Endothelial cell (in vitro differentiated cells): ENCODE results near the gene KCTD20. TPM values are rescaled to one million over a fixed set of nuclear protein-coding genes. Genes with fewer than 3 reads are reported as not detected.

Source experiments
- DNase-seq: peaks from one replicate; pipeline ENCODE4 v3.0.0; 2021; ENCODE audit warnings: low spot score
- H3K27ac Mint-ChIP-seq: one replicate; pipeline ENCODE4 v1.8.0; 2021; ENCODE audit warnings: mixed read lengths, inconsistent platforms; ENCODE audit not compliant: unreplicated experiment
- H3K27me3 Mint-ChIP-seq: one replicate; pipeline ENCODE4 v1.8.0; 2021; ENCODE audit warnings: mild to moderate bottlenecking, moderate library complexity, mixed read lengths, inconsistent platforms; ENCODE audit not compliant: unreplicated experiment
- H3K36me3 Mint-ChIP-seq: one replicate; pipeline ENCODE4 v1.8.0; 2021; ENCODE audit warnings: mild to moderate bottlenecking, low read depth, mixed read lengths, inconsistent platforms; ENCODE audit not compliant: unreplicated experiment
- H3K4me1 Mint-ChIP-seq: one replicate; pipeline ENCODE4 v1.8.0; 2021; ENCODE audit warnings: mild to moderate bottlenecking, mixed read lengths, inconsistent platforms; ENCODE audit not compliant: unreplicated experiment
- H3K4me3 Mint-ChIP-seq: one replicate; pipeline ENCODE4 v1.8.0; 2021; ENCODE audit warnings: mild to moderate bottlenecking, mixed read lengths, inconsistent platforms; ENCODE audit not compliant: unreplicated experiment
- H3K9me3 Mint-ChIP-seq: one replicate; pipeline ENCODE4 v1.8.0; 2021; ENCODE audit warnings: mixed read lengths, inconsistent platforms; ENCODE audit not compliant: unreplicated experiment
- CTCF ChIP-seq: fragments of 200-600 bp; sonication (generic); IDR thresholded peaks from one replicate; pipeline ENCODE4 v1.5.0; 2021; ENCODE audit warnings: antibody characterized with exemption; ENCODE audit not compliant: unreplicated experiment
- total RNA-seq: library from RNA; stranded (reverse); fragmentation: NEBNext Ultra II Directional; extraction: Animal tissue kit (Norgen Biotek cat#: 25700); gene quantifications from one replicate; pipeline ENCODE4 v1.2.1, GENCODE V29; 2021; ENCODE audit not compliant: unreplicated experiment

Gene KCTD20
- total RNA-seq, 1 donor from 2014 or later, result 43.0 TPM

DNA sequence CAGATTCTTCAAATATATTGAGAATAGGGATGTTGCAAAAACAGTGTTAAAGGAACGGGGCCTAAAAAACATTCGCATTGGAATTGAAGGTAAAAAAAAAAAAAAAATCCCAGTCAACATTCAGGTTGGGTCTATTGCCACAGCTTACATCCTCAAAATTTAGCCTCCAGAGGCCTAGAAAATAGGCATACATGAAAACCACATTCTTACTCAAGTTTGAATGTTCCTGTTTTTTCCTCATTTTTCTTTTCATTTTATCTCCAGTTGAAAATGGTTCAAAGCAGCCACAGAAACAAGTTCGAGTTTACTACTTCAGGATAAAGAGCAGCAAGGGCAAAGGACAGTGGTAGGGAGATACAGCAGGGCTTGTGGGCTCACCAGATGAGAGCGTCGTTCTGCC is 41.9 kb downstream of the KCTD20 start:
- H3K4me3 Mint-ChIP-seq, result peak overlapping the region; percentile 15
- DNase-seq, result no peak
- H3K36me3 Mint-ChIP-seq, result peaks cover 24% of the 10 kb centered on the region
- no peaks in the 10 kb centered on the region for H3K27me3 Mint-ChIP-seq
- peaks cover 2% of the 10 kb centered on the region for H3K4me1 Mint-ChIP-seq
- no peak overlapping the region for H3K27ac Mint-ChIP-seq
- H3K9me3 Mint-ChIP-seq, result no peaks in the 10 kb centered on the region
- no peak for TF ChIP-seq CTCF

DNA sequence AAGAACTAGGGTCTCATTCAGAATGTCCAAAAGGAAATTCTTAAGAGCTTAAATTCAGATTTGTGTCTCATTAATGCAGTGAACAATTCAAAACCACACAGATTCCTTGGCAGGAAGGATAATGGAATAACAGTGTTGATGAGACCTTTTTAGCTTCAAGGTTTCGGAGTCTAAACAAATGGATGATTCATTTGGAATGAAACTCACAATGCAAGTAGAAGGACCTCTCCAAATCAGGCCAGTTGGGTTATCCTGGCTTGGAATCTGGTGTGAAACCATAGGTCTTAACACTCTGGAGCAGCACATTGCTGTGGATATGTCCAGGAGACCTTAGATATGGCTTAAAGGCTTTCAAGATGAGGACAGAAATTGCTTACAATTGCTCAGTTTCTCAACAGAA is 44.9 kb downstream of the KCTD20 start:
- no peaks in the 10 kb centered on the region for H3K9me3 Mint-ChIP-seq
- no peak overlapping the region for H3K4me3 Mint-ChIP-seq
- H3K27ac Mint-ChIP-seq, result no peak overlapping the region
- H3K4me1 Mint-ChIP-seq, result peaks cover 2% of the 10 kb centered on the region
- DNase-seq, result no peak
- no peaks in the 10 kb centered on the region for H3K27me3 Mint-ChIP-seq
- peaks cover 16% of the 10 kb centered on the region for H3K36me3 Mint-ChIP-seq
- no peak for TF ChIP-seq CTCF

- no peak overlapping the region for H3K4me3 Mint-ChIP-seq
- no peak overlapping the region for H3K27ac Mint-ChIP-seq
- no peaks in the 10 kb centered on the region for H3K27me3 Mint-ChIP-seq
- no peak for DNase-seq
- no peaks in the 10 kb centered on the region for H3K9me3 Mint-ChIP-seq
- H3K36me3 Mint-ChIP-seq, result peaks cover 17% of the 10 kb centered on the region
- TF ChIP-seq CTCF, result no peak
- H3K4me1 Mint-ChIP-seq, result peaks cover 2% of the 10 kb centered on the region
These were observed 45.4 kb downstream of the KCTD20 start for GRCh38 chr6:36488221-36488620.

GRCh38 chr6:36489426-36489825 is 46.6 kb downstream of the KCTD20 start:
- Mint-ChIP-seq H3K36me3 (peaks cover 29% of the 10 kb centered on the region), H3K27ac (no peak overlapping the region), H3K9me3 (no peaks in the 10 kb centered on the region), H3K4me1 (peaks cover 7% of the 10 kb centered on the region), H3K27me3 (peaks cover 3% of the 10 kb centered on the region), H3K4me3 (no peak overlapping the region)
- DNase-seq, result no peak
- no peak for TF ChIP-seq CTCF

DNA sequence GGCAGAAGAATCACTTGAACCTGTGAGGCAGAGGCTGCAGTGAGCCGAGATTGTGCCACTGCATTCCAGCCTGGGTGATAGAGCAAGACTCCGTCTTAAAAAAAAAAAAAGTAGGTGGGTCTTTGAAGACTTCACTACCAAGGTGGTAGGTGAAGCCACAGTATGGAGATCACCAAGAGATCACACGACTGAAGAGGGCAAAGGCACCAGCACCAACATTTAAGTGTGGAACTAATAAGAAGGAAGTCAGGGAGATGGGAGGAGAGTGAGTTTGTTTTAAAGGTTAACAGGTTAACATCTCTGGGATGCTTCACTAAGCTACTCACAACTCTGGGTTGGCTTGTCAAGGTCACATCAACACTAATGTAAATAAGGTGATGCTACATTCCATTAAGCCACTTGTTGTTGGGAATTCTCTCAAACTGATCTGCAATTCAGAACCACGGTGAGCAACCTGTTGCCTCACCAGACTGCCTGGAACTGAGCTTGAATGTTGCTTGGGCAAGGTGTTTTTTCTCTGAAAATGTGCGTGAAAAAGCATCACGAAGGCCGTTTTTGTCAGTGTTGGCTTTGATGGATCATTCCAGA is 48.7 kb downstream of the KCTD20 start:
- no peak for DNase-seq
- Mint-ChIP-seq H3K4me1 (peaks cover 8% of the 10 kb centered on the region), H3K4me3 (no peak overlapping the region), H3K36me3 (peaks cover 43% of the 10 kb centered on the region), H3K9me3 (no peaks in the 10 kb centered on the region), H3K27me3 (peaks cover 3% of the 10 kb centered on the region), H3K27ac (no peak overlapping the region)
- no peak for TF ChIP-seq CTCF
